Measurements from ENCODE around the gene DNAJA3. TPM values are rescaled to one million over a fixed set of nuclear protein-coding genes. Genes with fewer than 3 reads are reported as not detected.
"Not testable (repeated sequence)": the region's sequence is repeated elsewhere in the genome, so short reads cannot be mapped to it uniquely, and the experiment has no call there.

Gene DNAJA3
- total RNA-seq, 1 donor from 2014 or later: 74.2 TPM

DNA sequence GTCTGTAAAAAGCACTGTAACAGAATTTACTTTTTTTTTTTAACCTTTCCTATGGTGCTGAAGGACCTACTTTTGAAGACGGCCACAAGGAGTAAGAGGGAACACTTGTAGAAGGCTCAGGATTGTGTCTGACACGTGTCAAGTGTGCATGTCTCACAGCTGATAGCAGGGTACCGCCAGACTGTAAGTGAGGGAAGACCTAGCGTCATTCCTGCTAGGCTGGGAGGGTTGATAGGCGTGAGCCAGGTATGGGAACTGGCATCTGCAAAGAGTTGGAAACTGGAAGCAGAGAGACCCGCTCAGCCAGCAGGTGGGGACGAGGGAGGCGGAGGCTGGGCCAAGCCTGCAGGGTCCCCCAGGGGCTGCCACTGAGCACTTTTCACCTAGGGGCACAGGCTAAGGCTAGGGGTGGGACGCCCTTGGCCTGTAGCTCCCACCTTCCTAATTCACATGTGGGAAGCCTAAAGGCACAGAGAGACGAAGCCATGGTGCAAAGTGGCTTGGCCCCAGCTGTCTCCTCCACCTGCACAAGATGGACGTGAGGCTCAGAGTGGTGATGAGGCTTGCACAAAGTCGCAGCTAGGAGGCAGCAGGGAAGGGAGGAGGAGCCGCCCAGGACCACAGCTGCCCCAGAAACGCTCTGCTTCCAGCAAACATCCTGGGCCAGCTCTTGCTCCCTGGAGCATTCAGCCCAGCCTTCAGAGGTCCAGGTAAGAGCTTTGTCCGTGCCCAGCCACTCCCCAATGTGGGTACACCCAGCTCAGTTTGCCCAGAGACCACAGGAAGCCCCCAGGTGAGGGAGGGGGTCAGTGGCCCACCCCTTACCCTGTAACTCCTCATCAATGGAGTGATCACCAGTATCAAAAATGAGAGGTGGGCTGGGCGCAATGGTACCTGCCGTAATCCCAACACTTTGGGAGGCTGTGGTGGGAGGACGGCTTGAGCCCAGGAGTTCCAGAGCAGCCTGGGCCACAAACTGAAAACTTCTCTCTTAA is 35.1 kb upstream of the DNAJA3 start:
- Histone ChIP-seq H3K4me1 (peaks cover 73% of the 10 kb centered on the region), H3K36me3 (peaks cover 18% of the 10 kb centered on the region)

DNA sequence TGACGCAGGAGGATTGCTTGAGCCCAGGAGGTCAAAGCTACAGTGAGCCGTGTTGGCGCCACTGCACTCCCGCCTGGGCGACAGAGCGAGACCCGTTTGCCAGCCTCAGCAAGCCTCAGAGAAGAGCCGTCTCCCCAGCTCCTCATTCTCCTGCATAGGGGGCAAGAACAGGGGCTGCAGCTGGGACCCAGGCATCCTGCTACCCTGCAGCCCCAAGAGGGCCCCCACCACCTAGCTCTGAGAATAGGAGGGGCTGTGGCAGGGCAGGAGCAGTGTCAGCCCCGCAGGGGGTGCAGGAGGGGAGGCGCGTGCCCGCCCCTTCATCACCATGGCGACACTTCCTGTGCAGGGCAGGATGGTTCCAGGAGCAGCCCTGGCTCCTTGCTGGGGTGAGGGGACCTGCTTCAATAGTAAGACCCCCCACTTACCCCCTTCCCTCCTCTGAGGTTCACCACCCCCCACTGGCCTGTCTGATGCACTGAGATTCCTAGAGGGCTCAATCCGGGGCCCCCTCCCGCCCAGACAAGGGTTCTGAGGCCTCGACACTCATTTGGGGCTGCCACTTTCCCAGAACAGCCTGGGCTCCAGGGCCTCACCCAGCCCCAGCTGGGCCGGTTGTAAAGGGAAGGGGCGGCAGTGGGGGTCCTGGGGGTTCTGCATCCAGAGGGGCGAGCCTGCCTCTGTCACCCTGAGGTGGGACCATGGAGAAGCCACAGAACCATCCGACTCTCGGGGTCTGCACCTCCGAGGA is 33.9 kb upstream of the DNAJA3 start:
- H3K4me1 ChIP-seq: peaks cover 60% of the 10 kb centered on the region
- peaks cover 18% of the 10 kb centered on the region for H3K36me3 ChIP-seq

More for the DNA sequence above, 35.1 kb upstream of the DNAJA3 start:
- Histone ChIP-seq H3K4me3 (no peak overlapping the region), H3K9me3 (replicated peaks) (no peaks in the 10 kb centered on the region), H3K27ac (replicated peaks) (peak overlapping the region; percentile 84), H3K27me3 (ENCODE audit: low read depth) (no peaks in the 10 kb centered on the region)
- intact Hi-C loops (cut with micrococcal nuclease): no loop called here
- TF ChIP-seq, protein P1, sequence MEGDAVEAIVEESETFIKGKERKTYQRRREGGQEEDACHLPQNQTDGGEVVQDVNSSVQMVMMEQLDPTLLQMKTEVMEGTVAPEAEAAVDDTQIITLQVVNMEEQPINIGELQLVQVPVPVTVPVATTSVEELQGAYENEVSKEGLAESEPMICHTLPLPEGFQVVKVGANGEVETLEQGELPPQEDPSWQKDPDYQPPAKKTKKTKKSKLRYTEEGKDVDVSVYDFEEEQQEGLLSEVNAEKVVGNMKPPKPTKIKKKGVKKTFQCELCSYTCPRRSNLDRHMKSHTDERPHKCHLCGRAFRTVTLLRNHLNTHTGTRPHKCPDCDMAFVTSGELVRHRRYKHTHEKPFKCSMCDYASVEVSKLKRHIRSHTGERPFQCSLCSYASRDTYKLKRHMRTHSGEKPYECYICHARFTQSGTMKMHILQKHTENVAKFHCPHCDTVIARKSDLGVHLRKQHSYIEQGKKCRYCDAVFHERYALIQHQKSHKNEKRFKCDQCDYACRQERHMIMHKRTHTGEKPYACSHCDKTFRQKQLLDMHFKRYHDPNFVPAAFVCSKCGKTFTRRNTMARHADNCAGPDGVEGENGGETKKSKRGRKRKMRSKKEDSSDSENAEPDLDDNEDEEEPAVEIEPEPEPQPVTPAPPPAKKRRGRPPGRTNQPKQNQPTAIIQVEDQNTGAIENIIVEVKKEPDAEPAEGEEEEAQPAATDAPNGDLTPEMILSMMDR (IDR thresholded peaks at IDR 0.05; ENCODE audit: borderline replicate concordance): no peak
- no peak for DNase-seq

DNA sequence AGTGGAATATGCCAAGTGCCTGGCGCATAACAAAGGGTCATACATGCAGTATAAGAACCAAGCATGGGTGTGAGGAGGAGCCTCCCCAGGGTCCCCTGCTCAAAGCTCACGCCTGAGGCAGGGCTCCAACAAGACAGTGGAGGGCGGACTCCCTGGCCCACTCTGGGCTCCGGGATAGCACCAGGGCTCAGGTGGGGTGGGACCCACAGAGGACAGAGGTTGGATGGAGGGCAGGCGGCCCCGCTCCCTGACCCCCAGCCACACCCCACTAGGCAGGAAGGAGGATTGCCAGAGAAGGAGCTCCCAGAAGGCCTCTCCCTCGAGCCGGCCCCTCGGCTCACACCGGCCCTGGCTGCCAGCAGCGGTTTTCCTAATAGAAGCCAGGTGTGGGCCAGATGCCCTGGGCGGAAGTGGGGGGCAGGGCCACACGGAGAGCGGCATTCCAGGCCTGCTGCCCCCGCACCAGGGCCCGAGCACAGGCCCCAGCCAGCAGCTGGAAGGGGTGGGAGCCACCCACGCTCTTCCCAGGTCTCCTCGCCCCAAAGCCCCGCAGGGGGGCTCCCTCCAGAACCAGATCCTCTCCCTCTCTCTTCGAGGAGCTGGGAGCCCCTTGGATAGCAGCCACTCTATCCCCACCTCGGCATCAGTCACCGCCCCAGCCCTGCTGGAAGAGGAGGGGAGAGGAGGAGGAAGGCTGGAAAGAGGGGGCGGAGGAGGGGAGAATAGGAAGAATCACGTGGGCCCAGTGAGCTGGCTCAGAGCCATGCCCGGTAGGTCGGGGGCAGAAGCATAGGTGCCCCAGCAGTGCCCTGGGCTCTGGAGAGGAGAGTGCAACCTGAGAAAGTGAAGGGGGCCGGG is 33.1 kb upstream of the DNAJA3 start:
- peak; percentile 27 for DNase-seq
- TF ChIP-seq, protein P1 (IDR thresholded peaks at IDR 0.05; ENCODE audit: borderline replicate concordance): no peak
- H3K36me3 ChIP-seq: peaks cover 17% of the 10 kb centered on the region

More for the DNA sequence above, 33.9 kb upstream of the DNAJA3 start:
- Histone ChIP-seq H3K27me3 (ENCODE audit: low read depth) (no peaks in the 10 kb centered on the region), H3K4me3 (no peak overlapping the region), H3K9me3 (replicated peaks) (no peaks in the 10 kb centered on the region), H3K27ac (replicated peaks) (peak overlapping the region; percentile 63)
- TF ChIP-seq, protein P1 (IDR thresholded peaks at IDR 0.05; ENCODE audit: borderline replicate concordance): no peak
- DNase-seq: no peak
- intact Hi-C loops (cut with micrococcal nuclease): no loop called here

DNA sequence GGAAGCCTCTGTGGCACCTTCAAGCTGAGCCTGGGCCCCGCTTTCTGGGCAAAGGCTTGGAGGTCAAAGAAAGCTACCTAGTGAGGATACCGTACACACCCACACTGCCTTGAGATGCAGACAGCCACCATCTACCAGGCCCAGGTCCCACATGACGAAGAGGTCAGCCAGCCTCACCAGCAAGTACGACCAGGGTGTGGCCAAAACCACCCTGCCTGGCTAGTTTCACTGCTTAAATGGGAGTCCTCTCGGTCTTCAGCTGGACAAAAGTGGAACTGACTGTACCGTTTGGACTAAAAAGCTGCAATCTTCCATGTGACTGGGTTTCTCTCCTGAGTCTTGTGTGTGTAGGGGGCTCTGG is 32.4 kb upstream of the DNAJA3 start:
- H3K36me3 ChIP-seq: peaks cover 13% of the 10 kb centered on the region

More for the DNA sequence above, 33.1 kb upstream of the DNAJA3 start:
- peaks cover 52% of the 10 kb centered on the region for H3K4me1 ChIP-seq
- H3K9me3 ChIP-seq (replicated peaks): no peaks in the 10 kb centered on the region
- peak overlapping the region; percentile 63 for H3K27ac ChIP-seq (replicated peaks)
- intact Hi-C loops (cut with micrococcal nuclease): no loop called here
- H3K4me3 ChIP-seq: no peak overlapping the region
- no peaks in the 10 kb centered on the region for H3K27me3 ChIP-seq (ENCODE audit: low read depth)

DNA sequence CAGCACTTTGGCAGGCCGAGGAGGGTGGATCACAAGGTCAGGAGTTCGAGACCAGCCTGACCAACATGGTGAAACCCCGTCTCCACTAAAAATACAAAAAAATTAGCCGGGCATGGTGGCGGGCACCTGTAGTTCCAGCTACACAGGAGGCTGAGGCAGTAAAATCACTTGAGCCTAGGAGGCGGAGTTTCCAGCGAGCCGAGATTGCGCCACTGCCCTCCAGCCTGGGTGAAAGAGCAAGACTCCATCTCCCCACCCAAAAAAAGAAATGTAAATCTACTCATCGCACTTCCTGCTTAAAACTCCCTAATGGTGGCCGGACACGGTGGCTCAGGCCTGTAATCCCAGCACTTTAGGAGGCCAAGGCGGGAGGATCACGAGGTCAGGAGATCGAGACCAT is 31.8 kb upstream of the DNAJA3 start:
- peak overlapping the region; percentile 63 for H3K27ac ChIP-seq (replicated peaks)
- H3K27me3 ChIP-seq (ENCODE audit: low read depth); H3K9me3 ChIP-seq (replicated peaks); intact Hi-C loops (cut with micrococcal nuclease); DNase-seq; H3K4me3 ChIP-seq: not testable (repeated sequence)
- peaks cover 40% of the 10 kb centered on the region for H3K4me1 ChIP-seq
- peaks cover 17% of the 10 kb centered on the region for H3K36me3 ChIP-seq

More for the DNA sequence above, 32.4 kb upstream of the DNAJA3 start:
- TF ChIP-seq, protein P1 (IDR thresholded peaks at IDR 0.05; ENCODE audit: borderline replicate concordance): no peak
- Histone ChIP-seq H3K4me3 (no peak overlapping the region), H3K27ac (replicated peaks) (peak overlapping the region; percentile 63), H3K27me3 (ENCODE audit: low read depth) (no peaks in the 10 kb centered on the region), H3K4me1 (peaks cover 46% of the 10 kb centered on the region), H3K9me3 (replicated peaks) (no peaks in the 10 kb centered on the region)
- no peak for DNase-seq
- intact Hi-C loops (cut with micrococcal nuclease): no loop called here
